ENCODE measurements around the gene TMEM169.

Gene TMEM169

DNA sequence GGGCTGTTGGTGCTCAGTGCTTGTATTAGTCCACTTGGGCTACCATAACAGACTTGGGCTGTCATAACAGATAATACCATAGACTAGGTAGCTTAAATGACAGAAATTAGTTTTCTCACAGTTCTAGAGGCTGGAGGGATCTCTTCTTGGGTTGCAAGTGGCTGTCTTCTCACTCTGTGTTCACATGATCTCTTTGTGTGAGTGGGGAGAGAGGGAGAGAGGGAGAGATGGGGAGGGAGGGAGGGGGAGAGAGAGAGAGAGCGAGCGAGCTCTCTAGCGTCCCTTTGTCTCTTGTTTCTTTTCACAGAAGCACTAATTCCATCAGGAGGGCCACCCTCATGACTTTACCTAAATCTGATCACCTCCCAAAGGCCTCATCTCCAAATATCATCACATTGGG lies 23.0 kb downstream of the TMEM169 start:
- DNase-seq (ENCODE audit: low read depth) = no peak

DNA sequence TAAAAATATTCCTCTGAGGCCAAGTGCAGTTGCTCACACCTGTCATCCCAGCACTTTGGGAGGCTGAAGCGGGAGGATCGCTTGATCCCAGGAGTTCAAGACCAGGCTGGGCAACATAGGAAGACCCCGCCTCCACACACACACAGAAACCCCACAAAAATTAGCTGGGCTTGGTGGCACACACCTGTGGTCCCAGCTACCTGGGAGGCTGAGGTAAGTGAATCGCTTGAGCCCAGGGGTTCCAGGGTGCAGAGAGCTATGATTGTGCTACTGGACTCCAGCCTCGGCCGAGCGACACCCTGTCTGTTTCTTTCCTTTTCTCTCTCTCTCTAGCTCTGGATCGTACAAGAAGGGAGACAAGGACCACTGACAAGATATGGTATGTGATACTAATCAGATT lies 25.6 kb downstream of the TMEM169 start:
- no peak for DNase-seq (ENCODE audit: low read depth)

DNA sequence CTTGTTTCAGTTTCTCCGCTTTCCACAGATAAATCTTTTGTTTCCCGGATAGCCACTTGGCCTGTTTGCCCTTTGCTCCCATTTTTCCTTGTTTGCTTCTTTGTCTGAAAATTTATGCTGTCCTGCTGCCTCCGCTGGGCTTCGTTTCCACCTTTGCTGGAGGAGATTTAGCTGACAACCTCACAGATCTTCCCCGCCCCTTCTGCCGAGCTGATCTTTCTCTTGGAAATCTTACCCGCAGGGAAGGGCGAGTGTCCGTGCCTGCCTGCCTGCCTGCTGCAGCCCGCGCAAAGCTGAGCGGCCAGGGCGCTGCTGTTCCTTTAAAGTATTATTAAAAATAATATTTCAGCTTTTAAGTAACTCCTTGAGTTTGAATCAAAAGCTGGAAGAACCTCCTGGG lies 26.0 kb downstream of the TMEM169 start:
- no peak for DNase-seq (ENCODE audit: low read depth)

DNA sequence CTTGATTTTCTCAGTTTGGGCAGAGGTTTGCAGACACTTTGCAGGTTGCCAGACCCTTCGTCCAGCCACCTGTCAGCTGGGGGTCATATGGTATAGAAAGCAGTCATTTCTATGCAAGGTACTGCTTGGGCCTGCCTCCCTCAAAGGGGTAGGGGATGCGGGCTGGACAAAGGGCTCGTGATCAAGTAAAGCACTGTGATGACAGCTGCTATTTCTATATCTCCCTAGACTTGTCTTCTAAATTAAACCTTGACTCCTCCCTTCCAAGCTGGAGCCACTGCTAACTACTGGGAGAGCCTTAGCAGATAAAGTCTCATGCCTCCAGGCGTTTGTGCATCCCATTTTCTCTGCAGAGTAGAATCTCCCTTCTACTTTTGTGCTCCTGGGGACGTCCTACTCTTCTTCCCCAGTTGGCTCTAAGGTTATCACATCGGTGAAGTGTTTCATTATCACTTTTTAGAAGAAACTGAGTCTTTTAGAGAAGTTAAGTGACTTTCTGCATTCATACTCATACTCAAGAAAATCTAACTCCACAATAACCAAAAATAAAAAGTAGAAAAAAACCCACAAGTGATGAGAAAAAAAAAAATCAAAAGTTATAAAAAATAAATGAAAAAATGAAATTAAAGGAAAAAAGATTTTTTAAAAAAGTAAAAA lies 26.7 kb downstream of the TMEM169 start:
- DNase-seq (ENCODE audit: low read depth) = no peak

DNA sequence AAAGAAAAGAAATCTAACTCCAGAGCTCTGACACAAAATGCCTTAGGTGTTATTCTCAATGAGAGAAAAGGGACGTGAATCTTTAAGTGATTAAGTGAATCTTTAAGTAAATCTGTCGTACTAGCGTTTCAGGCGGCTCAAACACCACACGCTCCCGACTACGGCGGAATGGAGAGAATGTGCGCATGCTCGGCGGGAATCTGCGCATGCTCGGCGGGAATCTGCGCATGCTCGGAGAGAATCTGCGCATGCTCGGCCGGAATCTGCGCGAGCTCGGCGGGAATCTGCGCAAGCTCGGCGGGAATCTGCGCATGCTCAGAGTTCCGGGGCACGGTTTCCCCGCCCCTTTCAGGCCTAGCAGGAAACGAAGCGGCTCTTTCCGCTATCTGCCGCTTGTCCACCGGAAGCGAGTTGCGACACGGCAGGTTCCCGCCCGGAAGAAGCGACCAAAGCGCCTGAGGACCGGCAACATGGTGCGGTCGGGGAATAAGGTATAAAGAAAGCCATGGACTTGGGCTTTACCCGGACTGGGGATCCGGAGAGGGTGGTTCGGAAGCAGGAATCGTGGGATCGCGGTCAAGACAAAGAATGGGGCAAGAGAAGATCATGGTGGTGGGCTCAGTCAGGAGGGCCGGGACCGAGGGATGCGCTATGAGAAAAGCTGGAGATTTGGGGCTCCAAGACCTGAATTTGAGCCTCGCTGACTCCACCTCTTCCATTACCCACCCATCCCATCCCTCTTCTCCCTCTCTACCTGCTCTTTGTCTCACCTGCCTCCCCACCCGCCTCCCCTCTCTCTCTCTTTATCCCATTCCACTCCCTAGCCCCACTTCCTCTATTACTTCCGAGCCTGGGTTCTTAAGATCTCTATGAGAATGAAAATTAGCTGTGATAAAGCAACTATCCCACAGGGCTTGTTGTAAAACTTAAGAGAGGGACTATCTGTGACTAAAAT lies 27.5 kb downstream of the TMEM169 start, which contains the start of gene XRCC5:
Gene XRCC5 (plus strand): TSS at position 382 of the 955 bp plus-strand sequence. CDS start 89 bp downstream, at position 471.
- DNase-seq (ENCODE audit: low read depth) = peak; percentile 91

DNA sequence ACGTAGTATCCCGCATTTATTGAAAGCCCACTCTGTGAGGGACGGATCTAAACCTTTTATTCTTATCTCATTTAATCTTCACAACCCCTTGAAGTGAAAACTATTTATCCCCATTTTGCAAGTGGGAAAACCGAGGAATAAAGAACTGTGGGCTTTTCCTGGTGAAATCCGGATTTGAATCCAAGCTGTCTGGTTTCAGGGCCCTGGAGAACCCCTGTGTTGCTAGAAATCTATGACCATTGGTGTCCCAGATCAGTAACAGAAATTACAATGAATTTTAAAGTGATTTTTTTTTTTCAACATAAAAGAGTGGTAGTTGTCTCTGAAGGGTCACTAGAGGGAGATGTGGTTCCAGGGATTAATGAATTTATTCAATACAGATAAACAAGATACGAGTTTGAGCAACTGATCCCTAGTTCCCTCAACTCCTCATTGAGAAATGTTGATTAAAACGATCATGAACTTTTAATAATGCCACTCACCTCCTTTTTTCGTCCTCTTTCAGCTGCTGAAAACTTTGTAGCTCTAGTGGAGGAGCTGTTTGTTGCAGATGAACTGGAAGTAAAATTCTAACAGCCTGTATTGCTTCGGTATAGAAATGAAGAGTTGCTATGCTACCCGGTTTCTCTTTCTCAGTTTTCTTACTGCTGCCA lies 28.4 kb downstream of the TMEM169 start:
- no peak for DNase-seq (ENCODE audit: low read depth)

DNA sequence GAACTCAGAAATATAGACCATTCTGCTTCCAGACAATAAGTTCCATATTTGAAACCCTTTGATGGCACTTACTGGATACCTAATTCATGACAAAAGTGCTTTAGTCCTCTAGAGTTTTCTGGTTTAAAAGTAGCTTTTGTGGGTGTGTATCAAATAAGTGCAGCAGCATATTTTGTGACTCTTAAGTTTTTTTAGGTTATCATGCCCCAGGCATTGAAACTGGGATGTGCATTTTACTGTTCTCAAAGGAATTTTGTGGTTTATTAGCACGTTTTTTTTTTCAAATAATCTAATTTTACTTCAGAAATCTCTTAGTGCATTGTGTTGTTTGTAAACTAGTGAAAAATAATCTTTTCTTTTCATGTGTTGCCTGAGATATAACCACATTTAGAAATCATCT lies 28.9 kb downstream of the TMEM169 start:
- DNase-seq (ENCODE audit: low read depth) = no peak

DNA sequence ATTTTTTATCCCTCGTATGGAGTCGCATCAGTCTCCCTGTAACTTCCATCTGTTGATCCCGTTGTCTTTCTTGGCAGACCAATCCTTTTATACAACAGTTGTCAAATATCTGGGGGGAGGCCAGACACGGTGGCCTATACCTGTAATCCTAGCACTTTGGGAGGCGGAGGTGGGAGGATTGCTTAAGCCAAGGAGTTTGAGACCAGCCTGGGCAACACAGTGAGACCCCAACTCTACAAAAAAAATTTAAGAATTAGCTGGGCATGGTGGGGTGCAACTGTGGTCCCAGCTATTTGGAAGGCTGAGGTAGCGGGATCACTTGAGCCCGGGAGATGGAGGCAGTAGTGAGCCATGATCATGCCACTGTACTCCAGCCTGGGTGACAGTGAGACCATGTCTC lies 29.4 kb downstream of the TMEM169 start:
- no peak for DNase-seq (ENCODE audit: low read depth)

DNA sequence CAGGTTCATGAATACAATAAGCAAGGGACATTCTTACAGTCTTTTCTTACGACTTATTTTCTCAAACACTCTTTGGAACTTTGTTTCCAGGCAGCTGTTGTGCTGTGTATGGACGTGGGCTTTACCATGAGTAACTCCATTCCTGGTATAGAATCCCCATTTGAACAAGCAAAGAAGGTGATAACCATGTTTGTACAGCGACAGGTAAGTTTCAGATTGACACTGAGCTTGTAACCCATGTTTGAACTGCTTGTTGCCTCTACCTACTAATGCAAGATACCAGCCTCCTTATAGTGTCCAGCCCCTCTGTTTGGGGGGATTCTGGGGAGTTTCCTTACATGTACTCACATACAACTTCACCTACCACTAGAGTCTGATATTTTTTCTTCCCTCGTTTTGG lies 31.2 kb downstream of the TMEM169 start:
- DNase-seq (ENCODE audit: low read depth) = no peak

DNA sequence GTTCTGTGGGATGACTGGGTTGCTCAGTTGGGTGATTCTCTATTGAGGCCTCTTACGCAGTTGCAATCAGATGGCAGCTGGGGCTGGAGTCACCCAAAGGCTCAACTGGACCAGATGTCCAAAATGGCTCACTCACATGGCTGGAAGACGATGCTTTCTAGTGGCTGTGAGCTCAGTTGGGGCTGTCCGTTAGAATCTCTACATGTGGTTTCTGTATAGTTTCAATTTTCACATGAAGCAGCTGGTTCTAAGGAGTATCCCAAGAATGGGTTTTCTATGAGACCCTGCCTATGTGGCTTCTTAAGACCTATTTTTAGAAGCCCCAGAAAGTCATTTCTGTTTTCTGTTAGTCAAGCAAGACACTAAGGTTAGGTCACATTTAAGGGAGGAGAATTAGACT lies 31.9 kb downstream of the TMEM169 start:
- no peak for DNase-seq (ENCODE audit: low read depth)

DNA sequence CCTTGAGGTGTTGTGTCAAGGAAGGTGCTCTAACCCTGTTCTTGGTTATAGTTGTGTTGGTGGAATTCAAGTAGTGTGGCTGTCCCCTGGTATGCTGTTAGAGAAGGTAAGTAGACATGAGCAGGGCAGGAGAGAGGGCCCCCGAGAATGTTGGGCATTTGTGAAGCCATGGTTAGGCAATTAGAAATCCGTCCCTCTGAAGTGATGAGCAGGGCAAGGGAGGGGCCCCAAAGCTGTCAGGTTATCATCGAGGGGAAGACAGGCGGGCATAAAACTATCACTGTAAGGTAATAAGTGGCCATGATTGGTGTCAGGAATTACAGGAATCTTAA lies 32.6 kb downstream of the TMEM169 start:
- DNase-seq (ENCODE audit: low read depth) = no peak

DNA sequence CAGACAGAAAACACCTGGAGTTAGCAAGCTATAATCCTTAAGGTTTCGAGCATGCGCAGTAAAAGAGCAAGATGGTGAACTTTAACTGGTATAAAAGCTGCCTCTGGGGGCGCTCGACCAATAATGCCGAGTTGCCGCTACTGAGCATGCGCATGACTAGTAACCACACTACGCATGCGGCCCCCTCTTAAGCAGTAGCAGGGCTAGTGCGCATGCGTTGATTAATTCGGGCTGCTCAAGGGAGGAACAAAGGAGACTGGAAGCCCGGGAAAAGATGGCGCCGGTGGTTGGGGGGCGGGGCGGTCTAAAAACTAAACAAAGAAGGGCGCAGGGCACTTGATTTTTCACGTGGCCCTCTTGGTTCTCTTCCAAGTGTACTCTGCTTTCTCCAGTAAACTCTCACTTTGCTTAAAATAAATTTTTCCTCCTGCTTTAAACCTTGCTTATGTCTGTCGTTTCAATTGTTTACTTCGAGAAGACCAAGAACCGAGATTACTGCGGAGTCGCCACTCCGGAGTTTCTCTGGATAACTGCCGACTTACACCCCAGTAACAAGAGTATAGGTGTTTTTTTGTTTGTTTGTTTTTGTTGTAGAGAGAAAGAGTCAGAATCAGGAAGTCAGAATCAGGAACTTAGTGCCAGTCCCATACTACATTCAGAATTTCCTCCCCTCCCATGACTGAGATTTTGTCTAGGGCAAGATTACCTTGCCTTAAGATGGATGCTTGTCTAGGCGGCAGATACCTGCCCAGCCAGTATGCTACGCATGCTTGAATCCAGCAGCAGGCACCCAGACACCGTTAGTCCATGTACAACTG lies 33.2 kb downstream of the TMEM169 start:
- peak; percentile 95 for DNase-seq (ENCODE audit: low read depth)

DNA sequence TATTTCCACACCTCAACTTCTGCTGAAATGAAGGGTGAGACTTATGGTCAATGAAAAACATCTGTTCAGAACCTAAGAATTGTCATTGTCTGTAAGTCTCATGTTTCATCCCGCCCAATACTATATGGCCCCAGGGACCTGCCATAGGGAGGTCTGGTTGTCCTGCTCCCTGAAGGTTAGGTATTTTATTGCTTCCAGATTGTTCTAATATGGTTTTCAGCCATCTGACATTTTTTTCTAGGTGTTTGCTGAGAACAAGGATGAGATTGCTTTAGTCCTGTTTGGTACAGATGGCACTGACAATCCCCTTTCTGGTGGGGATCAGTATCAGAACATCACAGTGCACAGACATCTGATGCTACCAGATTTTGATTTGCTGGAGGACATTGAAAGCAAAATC lies 34.7 kb downstream of the TMEM169 start:
- DNase-seq (ENCODE audit: low read depth) = no peak

DNA sequence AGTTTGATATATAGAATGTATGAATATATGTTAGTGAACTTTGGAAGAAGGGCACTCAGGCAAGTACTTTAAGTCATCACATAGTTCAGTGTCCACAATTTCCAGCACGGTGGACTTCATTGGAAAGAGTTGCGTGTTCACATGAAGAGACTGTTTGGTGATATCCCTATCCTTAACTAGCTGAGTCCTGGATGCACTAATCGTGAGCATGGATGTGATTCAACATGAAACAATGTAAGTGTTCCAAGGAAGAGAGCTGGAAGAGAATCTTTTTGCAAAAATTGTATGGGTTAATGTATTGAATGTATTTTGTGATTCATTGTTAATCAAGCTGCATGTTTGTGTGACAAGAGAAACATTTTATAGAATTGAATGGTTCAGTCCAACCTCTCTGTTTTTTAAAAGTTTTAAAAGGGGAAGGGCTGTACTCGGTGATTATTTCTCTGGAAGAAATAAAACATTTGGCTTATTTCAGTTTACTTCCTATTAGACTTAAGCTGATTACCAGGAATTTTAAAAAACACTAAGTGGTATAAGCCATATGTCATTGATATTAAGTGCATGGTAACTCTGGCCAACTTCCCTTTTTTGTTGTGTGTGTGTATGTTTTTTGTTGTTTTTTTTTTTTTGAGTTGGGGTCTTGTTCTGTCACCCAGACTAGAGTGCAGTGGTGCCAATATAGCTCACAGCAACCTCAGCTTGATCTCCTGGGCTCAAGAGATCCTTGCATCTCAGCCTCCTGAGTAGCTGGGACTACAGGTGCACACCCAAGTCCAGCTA lies 36.0 kb downstream of the TMEM169 start:
- no peak for DNase-seq (ENCODE audit: low read depth)

DNA sequence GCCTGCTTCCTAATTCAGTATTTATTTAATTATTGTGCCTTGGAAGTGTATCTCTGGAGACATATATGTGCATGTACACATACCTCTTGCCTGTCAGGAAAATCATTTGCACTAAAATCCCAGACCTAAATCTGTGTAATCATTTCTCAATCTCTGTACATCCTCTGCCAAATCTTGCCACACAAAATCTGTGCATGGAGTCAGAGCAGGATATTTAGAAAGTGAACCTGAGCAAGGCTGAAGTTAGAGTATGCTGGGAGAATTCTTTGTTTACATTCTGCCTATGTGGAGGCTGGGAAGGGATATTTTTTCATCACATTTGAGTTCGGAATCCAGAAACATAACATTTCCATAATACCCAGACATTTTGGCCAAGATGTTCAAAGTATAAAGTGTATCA lies 36.8 kb downstream of the TMEM169 start:
- DNase-seq (ENCODE audit: low read depth) = no peak

DNA sequence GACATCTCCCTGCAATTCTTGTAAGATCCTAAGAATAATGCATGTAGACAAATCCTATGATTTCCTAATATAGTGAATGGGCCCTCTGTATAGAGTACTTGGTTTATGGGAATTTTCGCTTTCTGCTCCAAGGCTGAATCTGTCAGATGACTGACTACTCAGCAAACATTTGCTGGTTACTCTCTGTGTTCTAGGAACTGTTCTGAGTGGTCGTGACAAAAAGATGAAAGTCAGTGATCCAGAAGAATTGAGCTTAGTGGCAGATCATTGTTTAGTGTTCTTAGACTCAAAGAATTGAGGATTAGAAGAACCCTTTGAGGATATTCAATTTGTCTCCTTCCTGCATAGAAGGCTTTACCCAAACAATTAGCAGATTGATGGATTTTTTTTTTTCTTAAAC lies 37.4 kb downstream of the TMEM169 start:
- DNase-seq (ENCODE audit: low read depth) = no peak

DNA sequence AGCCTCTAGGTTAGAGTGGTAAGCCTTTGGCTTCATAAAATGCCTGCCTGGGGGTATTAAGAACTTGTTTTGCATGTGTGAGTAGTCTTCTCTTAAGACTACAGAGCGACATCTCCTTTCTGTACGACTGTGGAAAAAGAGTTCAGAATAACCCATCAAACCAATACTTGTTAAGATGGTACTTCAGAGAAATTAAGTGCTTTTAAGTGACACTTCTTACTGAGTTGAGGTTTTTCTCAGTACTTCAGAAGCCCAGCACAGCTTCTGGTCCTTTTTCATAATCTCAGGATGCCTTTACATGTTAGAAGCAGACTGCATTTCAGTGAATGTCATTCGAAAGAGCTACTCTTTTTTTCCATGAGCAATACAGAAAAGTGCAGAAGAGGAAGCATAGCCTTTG lies 38.3 kb downstream of the TMEM169 start:
- no peak for DNase-seq (ENCODE audit: low read depth)

DNA sequence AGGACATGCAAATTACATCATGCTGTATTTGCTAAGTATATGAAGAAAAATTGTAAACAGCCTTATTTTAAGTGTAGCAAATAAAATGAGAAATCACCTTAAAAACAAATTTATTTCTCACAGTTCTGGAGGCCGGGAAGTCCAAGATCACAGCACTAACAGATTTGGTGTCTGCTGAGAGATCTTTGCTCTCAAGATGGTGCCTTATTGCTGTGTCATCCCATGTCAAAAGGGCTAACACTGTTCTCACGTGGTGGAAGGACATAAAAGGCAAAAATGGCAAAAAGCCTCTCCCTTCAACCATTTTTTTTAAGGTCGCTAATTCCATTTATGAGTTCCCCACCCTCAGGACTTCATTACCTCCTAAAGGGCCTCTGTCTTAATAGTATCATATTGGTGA lies 39.5 kb downstream of the TMEM169 start:
- no peak for DNase-seq (ENCODE audit: low read depth)

DNA sequence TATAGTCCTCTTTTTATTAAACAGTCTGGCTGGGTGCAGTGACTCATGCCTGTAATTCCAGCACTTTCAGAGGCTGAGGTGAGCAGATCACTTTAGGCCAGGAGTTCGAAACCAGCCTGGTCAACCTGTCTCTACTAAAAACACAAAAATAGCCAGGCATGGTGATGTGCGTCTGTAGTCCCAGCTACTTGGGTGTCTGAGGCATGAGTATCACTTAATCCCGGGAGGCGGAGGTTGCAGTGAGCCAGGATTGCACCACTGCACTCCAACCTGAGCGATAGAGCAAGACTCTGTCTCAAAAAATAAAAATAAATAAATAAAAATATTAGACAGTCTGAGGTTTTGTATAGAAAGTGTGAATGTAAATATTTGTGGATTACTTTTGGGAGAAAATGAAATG lies 45.2 kb downstream of the TMEM169 start:
- no peak for DNase-seq (ENCODE audit: low read depth)

DNA sequence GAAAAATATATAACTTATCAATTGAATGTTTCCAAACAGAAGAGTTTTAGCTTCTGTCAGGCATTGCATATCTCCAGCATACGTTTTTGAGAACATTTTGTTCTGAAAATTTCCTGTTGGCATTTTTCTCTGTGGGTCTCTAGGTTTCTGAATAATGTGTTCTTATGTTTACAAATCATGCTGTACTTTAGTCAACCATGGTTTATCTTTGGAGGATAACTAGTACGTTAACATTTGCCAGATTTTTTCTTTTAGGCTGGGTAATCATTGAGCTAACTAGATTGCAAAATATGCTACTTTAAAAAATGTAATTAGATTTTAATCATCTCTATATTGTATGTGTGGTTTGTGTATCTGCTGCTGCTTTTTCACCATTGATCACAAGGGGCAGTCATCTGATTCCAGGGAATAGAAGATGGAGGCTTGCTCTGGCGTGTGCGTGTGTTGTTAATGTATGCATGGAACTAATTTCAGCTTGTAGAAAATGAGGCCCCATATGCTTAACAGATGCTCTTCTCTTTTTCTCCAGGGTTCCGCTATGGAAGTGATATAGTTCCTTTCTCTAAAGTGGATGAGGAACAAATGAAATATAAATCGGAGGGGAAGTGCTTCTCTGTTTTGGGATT lies 48.7 kb downstream of the TMEM169 start:
- DNase-seq (ENCODE audit: low read depth) = no peak

All from T-helper 22 cell (primary cell).